HCT116 (cell line): ENCODE data around the gene SET. TPM values are rescaled to one million over a fixed set of nuclear protein-coding genes. Genes with fewer than 3 reads are reported as not detected.

Source experiments
- EGR1 ChIP-seq: IDR thresholded peaks from 2 replicates; pipeline ENCODE4 v1.6.1; 2012; ENCODE audit warnings: low read depth
- ELF1 ChIP-seq: IDR thresholded peaks from 2 replicates; pipeline ENCODE4 v1.6.1; 2012; ENCODE audit warnings: low read depth, borderline replicate concordance
- EZH2 ChIP-seq: fragments of 200-600 bp; sonication (generic); IDR thresholded peaks from 2 replicates; pipeline ENCODE4 v1.6.1; 2017; ENCODE audit warnings: antibody characterized with exemption, mixed run types
- JUND ChIP-seq: IDR thresholded peaks from 2 replicates; pipeline ENCODE4 v1.6.1; 2012
- POLR2A ChIP-seq: IDR thresholded peaks from 2 replicates; pipeline ENCODE4 v1.7.0; 2011; ENCODE audit warnings: borderline replicate concordance; ENCODE audit not compliant: insufficient read depth, insufficient read length; ENCODE audit errors: extremely low read depth
- RAD21 ChIP-seq: IDR thresholded peaks from 2 replicates; pipeline ENCODE4 v1.6.1; 2012; ENCODE audit warnings: low read depth, mild to moderate bottlenecking
- SIN3A ChIP-seq: IDR thresholded peaks from 2 replicates; pipeline ENCODE4 v1.6.1; 2012; ENCODE audit warnings: low read depth
- SRF ChIP-seq: IDR thresholded peaks from 2 replicates; pipeline ENCODE4 v1.6.1; 2012; ENCODE audit warnings: low read depth
- YY1 ChIP-seq: IDR thresholded peaks from 2 replicates; pipeline ENCODE4 v1.6.1; 2011; ENCODE audit warnings: low read length, low read depth, moderate library complexity, mild to moderate bottlenecking; ENCODE audit not compliant: insufficient replicate concordance; ENCODE audit errors: extremely low read depth
- ZFX ChIP-seq: fragments of 450-650 bp; IDR thresholded peaks from 2 replicates; pipeline ENCODE4 v1.6.1; 2017
- total RNA-seq: library from RNA; stranded (reverse); gene quantifications from one replicate; pipeline ENCODE4 v1.2.1, GENCODE V29; 2021; ENCODE audit not compliant: unreplicated experiment
- TF ChIP-seq, protein P1 (sequence below): IDR thresholded peaks from 2 replicates; pipeline ENCODE4 v1.6.1; 2012
- TF ChIP-seq, protein P2 (sequence below): IDR thresholded peaks from 2 replicates; pipeline ENCODE4 v1.6.1; 2012; ENCODE audit warnings: low read depth

Gene SET
- total RNA-seq, 1 experiment from 2014 or later, result 595 TPM

GRCh38 chr9:128684065-128684324, 5.0 kb upstream of the SET start (continued):
- no peak for TF ChIP-seq RAD21
- no peak for TF ChIP-seq SRF
- TF ChIP-seq ZFX, result no peak
- no peak for TF ChIP-seq POLR2A
- no peak for TF ChIP-seq ELF1
- TF ChIP-seq YY1, result no peak
- TF ChIP-seq, protein P1, sequence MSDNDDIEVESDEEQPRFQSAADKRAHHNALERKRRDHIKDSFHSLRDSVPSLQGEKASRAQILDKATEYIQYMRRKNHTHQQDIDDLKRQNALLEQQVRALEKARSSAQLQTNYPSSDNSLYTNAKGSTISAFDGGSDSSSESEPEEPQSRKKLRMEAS, result no peak
- TF ChIP-seq, protein P2, sequence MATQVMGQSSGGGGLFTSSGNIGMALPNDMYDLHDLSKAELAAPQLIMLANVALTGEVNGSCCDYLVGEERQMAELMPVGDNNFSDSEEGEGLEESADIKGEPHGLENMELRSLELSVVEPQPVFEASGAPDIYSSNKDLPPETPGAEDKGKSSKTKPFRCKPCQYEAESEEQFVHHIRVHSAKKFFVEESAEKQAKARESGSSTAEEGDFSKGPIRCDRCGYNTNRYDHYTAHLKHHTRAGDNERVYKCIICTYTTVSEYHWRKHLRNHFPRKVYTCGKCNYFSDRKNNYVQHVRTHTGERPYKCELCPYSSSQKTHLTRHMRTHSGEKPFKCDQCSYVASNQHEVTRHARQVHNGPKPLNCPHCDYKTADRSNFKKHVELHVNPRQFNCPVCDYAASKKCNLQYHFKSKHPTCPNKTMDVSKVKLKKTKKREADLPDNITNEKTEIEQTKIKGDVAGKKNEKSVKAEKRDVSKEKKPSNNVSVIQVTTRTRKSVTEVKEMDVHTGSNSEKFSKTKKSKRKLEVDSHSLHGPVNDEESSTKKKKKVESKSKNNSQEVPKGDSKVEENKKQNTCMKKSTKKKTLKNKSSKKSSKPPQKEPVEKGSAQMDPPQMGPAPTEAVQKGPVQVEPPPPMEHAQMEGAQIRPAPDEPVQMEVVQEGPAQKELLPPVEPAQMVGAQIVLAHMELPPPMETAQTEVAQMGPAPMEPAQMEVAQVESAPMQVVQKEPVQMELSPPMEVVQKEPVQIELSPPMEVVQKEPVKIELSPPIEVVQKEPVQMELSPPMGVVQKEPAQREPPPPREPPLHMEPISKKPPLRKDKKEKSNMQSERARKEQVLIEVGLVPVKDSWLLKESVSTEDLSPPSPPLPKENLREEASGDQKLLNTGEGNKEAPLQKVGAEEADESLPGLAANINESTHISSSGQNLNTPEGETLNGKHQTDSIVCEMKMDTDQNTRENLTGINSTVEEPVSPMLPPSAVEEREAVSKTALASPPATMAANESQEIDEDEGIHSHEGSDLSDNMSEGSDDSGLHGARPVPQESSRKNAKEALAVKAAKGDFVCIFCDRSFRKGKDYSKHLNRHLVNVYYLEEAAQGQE, result no peak
- TF ChIP-seq JUND, result no peak
- no peak for TF ChIP-seq SIN3A
- TF ChIP-seq EGR1, result no peak
- TF ChIP-seq EZH2, result no peak
